DND-41 (cell line): ENCODE measurements around the gene BBS1.

Experiments used
- ATAC-seq: fragments of 200-7000 bp; cut with Tn5 transposase; 3 replicates; pipeline ENCODE4 v1.9.1; 2021; ENCODE audit warnings: low read depth; ENCODE audit not compliant: insufficient read depth
- DNase-seq: peaks from one replicate; pipeline ENCODE4 v3.0.0-alpha.2; 2020
- H2AFZ ChIP-seq: 2 replicates; pipeline ENCODE4 v1.6.0; 2012; ENCODE audit warnings: low read depth, low read length
- H3K27ac ChIP-seq: 2 replicates; pipeline ENCODE4 v1.5.1; 2012; ENCODE audit warnings: low read length, inconsistent platforms
- H3K27me3 ChIP-seq: fragments of 200-600 bp; sonication (generic); 2 replicates; pipeline ENCODE4 v1.6.0; 2012; ENCODE audit warnings: low read length, mild to moderate bottlenecking, inconsistent platforms; ENCODE audit not compliant: insufficient read depth, poor library complexity
- H3K36me3 ChIP-seq: 2 replicates; pipeline ENCODE4 v1.5.1; 2012; ENCODE audit warnings: low read length, inconsistent platforms; ENCODE audit not compliant: insufficient read depth
- H3K4me1 ChIP-seq: 2 replicates; pipeline ENCODE4 v1.5.1; 2012; ENCODE audit warnings: mild to moderate bottlenecking, low read length; ENCODE audit not compliant: insufficient read depth
- H3K4me2 ChIP-seq: 2 replicates; pipeline ENCODE4 v1.6.0; 2012; ENCODE audit warnings: mild to moderate bottlenecking, moderate library complexity, low read length, inconsistent platforms; ENCODE audit not compliant: insufficient read depth
- H3K4me3 ChIP-seq, 2 experiments: fragments of 200-600 bp in 1 of 2; shearing (Covaris generic) in 1 of 2; 2 replicates each; pipeline ENCODE4 v1.5.1; 2012 to 2016; ENCODE audit warnings: inconsistent platforms in 2 of 2, low read length in 2 of 2, mild to moderate bottlenecking in 2 of 2, low read depth in 1 of 2, moderate library complexity in 1 of 2
- H3K79me2 ChIP-seq: 2 replicates; pipeline ENCODE4 v1.6.0; 2012; ENCODE audit warnings: low read length, inconsistent platforms; ENCODE audit not compliant: insufficient read depth
- H3K9ac ChIP-seq: 2 replicates; pipeline ENCODE4 v1.6.0; 2012; ENCODE audit warnings: low read depth, mild to moderate bottlenecking, inconsistent platforms, low read length, moderate library complexity
- H3K9me3 ChIP-seq: 2 replicates; pipeline ENCODE4 v1.5.1; 2012; ENCODE audit warnings: low read length, moderate library complexity, mild to moderate bottlenecking, inconsistent platforms; ENCODE audit not compliant: insufficient read depth, severe bottlenecking
- H4K20me1 ChIP-seq: 2 replicates; pipeline ENCODE4 v1.6.0; 2012; ENCODE audit warnings: low read length; ENCODE audit not compliant: insufficient read depth
- EZH2 ChIP-seq: IDR thresholded peaks from 3 replicates; pipeline ENCODE4 v1.6.1; 2012; ENCODE audit warnings: borderline replicate concordance, low read depth, mild to moderate bottlenecking, moderate library complexity, low read length, inconsistent platforms; ENCODE audit not compliant: severe bottlenecking
- TF ChIP-seq, protein P1 (sequence below): IDR thresholded peaks from 2 replicates; pipeline ENCODE4 v1.5.1; 2012; ENCODE audit warnings: borderline replicate concordance, low read length, moderate library complexity, mild to moderate bottlenecking; ENCODE audit not compliant: poor library complexity, severe bottlenecking; ENCODE audit errors: extremely low read depth

The BBS1 gene

DNA sequence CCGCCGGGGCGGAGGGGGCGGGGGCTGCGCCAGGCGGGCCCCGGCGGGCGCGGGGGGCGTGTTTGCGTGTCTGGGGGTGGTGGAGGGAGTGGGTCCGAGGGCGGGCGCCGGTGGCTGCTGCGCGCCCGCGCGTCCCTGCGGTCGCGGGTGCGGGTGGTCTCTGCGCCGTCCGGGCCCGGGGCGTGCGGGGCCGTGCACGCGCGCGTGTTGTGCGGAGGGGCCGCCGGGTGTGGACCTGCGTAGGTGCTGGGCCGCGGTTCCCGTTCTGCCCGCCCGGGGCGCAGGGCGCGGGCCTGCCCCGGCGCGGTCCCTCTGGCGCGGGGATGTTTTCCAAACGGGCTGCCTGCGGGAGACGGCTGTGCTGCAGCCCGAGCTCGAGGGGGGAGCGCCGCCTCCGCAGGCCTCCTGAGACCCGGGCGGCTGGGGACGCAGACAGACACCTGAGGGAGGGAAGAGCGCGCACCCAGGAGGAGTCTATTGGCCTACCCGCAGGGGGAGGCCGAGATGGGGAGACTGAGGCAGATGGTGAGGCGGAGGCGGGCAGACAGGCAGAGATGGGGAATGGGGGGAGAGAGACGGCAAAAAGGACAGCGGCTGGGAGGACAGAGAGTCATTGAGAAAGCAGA, 43.3 kb upstream of the BBS1 start:
- TF ChIP-seq, protein P1, sequence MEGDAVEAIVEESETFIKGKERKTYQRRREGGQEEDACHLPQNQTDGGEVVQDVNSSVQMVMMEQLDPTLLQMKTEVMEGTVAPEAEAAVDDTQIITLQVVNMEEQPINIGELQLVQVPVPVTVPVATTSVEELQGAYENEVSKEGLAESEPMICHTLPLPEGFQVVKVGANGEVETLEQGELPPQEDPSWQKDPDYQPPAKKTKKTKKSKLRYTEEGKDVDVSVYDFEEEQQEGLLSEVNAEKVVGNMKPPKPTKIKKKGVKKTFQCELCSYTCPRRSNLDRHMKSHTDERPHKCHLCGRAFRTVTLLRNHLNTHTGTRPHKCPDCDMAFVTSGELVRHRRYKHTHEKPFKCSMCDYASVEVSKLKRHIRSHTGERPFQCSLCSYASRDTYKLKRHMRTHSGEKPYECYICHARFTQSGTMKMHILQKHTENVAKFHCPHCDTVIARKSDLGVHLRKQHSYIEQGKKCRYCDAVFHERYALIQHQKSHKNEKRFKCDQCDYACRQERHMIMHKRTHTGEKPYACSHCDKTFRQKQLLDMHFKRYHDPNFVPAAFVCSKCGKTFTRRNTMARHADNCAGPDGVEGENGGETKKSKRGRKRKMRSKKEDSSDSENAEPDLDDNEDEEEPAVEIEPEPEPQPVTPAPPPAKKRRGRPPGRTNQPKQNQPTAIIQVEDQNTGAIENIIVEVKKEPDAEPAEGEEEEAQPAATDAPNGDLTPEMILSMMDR = peak; percentile 16
- TF ChIP-seq EZH2 = no peak
- H3K36me3 ChIP-seq = no peaks in the 10 kb centered on the region
- H3K27ac ChIP-seq = peak overlapping the region; percentile 39; the same call in 1 of the 2 replicates
- peaks cover 21% of the 10 kb centered on the region for H3K4me1 ChIP-seq
- ATAC-seq = peak; percentile 20
- no peaks in the 10 kb centered on the region for H3K79me2 ChIP-seq
- peak overlapping the region; percentile 78 to 91 for H3K4me3 ChIP-seq
- no peak for DNase-seq
- H3K4me2 ChIP-seq = peak overlapping the region; percentile 100
- peak overlapping the region; percentile 72 for H3K9ac ChIP-seq
- H2AFZ ChIP-seq = peak overlapping the region; percentile 61
- H4K20me1 ChIP-seq = no peaks in the 10 kb centered on the region
- H3K9me3 ChIP-seq = no peaks in the 10 kb centered on the region
- H3K27me3 ChIP-seq = no peaks in the 10 kb centered on the region

DNA sequence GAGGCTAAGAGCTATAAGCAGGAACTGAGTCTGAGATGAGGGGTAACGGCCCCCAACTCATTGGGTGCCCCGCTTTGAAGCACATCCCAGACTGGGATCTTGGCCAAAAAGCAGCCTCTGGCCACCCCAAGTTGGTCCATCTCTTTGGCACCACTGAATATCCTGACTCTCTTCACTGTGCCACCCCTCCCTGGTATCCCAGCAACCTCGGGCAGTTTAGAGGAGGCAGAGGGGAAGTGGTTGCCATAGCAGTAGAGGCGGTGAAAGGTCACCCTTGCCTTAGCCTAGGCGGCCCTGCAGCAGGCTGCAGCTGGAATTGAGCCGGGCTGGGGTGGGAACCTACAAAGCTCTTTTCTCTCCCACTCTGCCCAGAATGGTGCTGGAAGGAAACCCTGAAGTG, 42.7 kb upstream of the BBS1 start:
- Histone ChIP-seq H3K4me3 (peak overlapping the region; percentile 78 to 91; a peak in 3 of 4 replicates), H3K27me3 (no peaks in the 10 kb centered on the region), H4K20me1 (no peaks in the 10 kb centered on the region), H3K4me2 (peak overlapping the region; percentile 100), H3K9ac (peak overlapping the region; percentile 72), H3K9me3 (no peaks in the 10 kb centered on the region), H3K79me2 (no peaks in the 10 kb centered on the region), H2AFZ (no peak overlapping the region; the same call in 1 of the 2 replicates), H3K27ac (no peak overlapping the region), H3K4me1 (peaks cover 21% of the 10 kb centered on the region), H3K36me3 (no peaks in the 10 kb centered on the region; the same call in 1 of the 2 replicates)
- TF ChIP-seq EZH2 = no peak
- TF ChIP-seq, protein P1 = no peak
- peak; percentile 43 for DNase-seq
- no peak for ATAC-seq

DNA sequence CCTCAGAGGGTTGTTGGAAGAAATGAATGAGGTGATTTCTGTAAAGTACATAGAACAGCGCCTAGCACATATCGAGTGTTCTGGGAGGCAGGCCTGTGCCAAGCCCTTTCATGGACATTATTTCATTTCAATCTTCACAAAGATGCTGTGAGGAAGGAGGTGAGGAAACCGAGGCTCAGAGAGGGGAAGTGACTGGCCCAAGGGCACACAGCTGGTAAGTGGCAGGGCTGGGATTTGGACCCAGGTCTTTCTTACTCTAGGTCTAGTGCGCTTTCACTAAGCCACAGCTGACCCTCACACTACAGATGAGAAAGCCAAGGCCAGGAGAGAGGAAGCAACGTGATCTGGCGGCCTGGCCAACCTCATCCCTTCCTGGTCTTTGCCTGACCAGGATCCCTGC, 41.7 kb upstream of the BBS1 start:
- Histone ChIP-seq H3K27me3 (no peaks in the 10 kb centered on the region), H3K4me1 (peaks cover 21% of the 10 kb centered on the region), H2AFZ (no peak overlapping the region), H3K9me3 (no peaks in the 10 kb centered on the region), H3K79me2 (no peaks in the 10 kb centered on the region), H3K27ac (no peak overlapping the region), H3K36me3 (no peaks in the 10 kb centered on the region; the same call in 1 of the 2 replicates), H3K4me2 (peak overlapping the region; percentile 100; the same call in 1 of the 2 replicates), H4K20me1 (no peaks in the 10 kb centered on the region), H3K4me3 (no peak overlapping the region), H3K9ac (no peak overlapping the region)
- TF ChIP-seq, protein P1 = no peak
- TF ChIP-seq EZH2 = no peak
- DNase-seq (no peak), ATAC-seq (no peak)

DNA sequence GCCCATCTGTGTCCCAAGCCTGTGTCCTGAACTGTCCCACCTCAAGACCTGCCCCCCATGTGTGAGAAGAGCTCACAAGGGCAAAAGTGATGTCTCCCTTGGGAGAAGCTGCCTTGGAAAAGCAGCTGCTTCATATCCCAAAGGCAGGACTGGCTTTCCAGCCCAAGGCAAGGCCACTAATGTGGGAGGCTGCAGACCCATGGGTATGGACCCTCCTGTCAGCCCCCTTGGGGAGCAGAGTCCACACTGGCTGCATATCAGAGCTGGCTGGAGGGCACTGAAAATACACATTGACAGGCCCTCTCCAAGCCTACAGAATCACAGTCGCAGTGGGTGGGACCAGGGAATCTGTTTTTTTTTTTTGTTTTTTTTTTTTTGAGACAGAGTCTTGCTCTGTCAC, 41.0 kb upstream of the BBS1 start:
- TF ChIP-seq, protein P1 = no peak
- TF ChIP-seq EZH2 = no peak
- no peaks in the 10 kb centered on the region for H3K79me2 ChIP-seq
- no peak overlapping the region for H3K4me2 ChIP-seq
- H3K9ac ChIP-seq = no peak overlapping the region
- no peaks in the 10 kb centered on the region for H3K27me3 ChIP-seq
- no peak for ATAC-seq
- H2AFZ ChIP-seq = no peak overlapping the region
- H4K20me1 ChIP-seq = no peaks in the 10 kb centered on the region
- no peaks in the 10 kb centered on the region; the same call in 1 of the 2 replicates for H3K36me3 ChIP-seq
- H3K4me3 ChIP-seq = no peak overlapping the region
- no peak for DNase-seq
- no peaks in the 10 kb centered on the region for H3K9me3 ChIP-seq
- H3K4me1 ChIP-seq = peaks cover 21% of the 10 kb centered on the region
- no peak overlapping the region for H3K27ac ChIP-seq
